H9 (cell line): ENCODE results near the gene AGXT. TPM values are rescaled to one million over a fixed set of nuclear protein-coding genes. Genes with fewer than 3 reads are reported as not detected.

Source experiments
- DNase-seq: peaks from one replicate; pipeline ENCODE4 v3.0.0-alpha.2; 2017
- H2AFZ ChIP-seq: one replicate; pipeline ENCODE4 v1.6.1; 2013; ENCODE audit warnings: mild to moderate bottlenecking, low read length, control low read depth, moderate library complexity
- H2AK5ac ChIP-seq: 2 replicates; pipeline ENCODE4 v1.6.1; 2013; ENCODE audit warnings: low read length, control low read depth, mixed read lengths; ENCODE audit not compliant: insufficient read length
- H2BK120ac ChIP-seq: one replicate; pipeline ENCODE4 v1.6.1; 2013; ENCODE audit warnings: low read depth, mild to moderate bottlenecking, low read length, control low read depth, inconsistent platforms; ENCODE audit not compliant: poor library complexity, severe bottlenecking
- H2BK12ac ChIP-seq: 2 replicates; pipeline ENCODE4 v1.6.1; 2013; ENCODE audit warnings: low read length, control low read depth, mixed read lengths, low read depth; ENCODE audit not compliant: insufficient read length
- H2BK15ac ChIP-seq: 2 replicates; pipeline ENCODE4 v1.6.1; 2013; ENCODE audit warnings: low read depth, low read length, control low read depth
- H2BK20ac ChIP-seq: one replicate; pipeline ENCODE4 v1.6.1; 2013; ENCODE audit warnings: low read depth, mild to moderate bottlenecking, low read length, control low read depth, inconsistent platforms; ENCODE audit not compliant: poor library complexity, severe bottlenecking
- H2BK5ac ChIP-seq: 2 replicates; pipeline ENCODE4 v1.6.1; 2013; ENCODE audit warnings: low read length, control low read depth, mixed read lengths; ENCODE audit not compliant: insufficient read length
- H3K14ac ChIP-seq: 2 replicates; pipeline ENCODE4 v1.6.1; 2013; ENCODE audit warnings: low read length, control low read depth; ENCODE audit not compliant: insufficient read depth
- H3K18ac ChIP-seq: 2 replicates; pipeline ENCODE4 v1.6.1; 2013; ENCODE audit warnings: low read depth, mild to moderate bottlenecking, mixed read lengths, low read length, control low read depth; ENCODE audit not compliant: insufficient read length
- H3K23ac ChIP-seq: 2 replicates; pipeline ENCODE4 v1.6.1; 2013; ENCODE audit warnings: low read length, control low read depth, mixed read lengths, low read depth; ENCODE audit not compliant: insufficient read length
- H3K23me2 ChIP-seq: 2 replicates; pipeline ENCODE4 v1.6.1; 2013; ENCODE audit warnings: low read depth, mild to moderate bottlenecking, mixed read lengths, low read length, control low read depth; ENCODE audit not compliant: insufficient read length, poor library complexity, severe bottlenecking
- H3K27ac ChIP-seq: 2 replicates; pipeline ENCODE4 v1.5.1; 2013; ENCODE audit warnings: low read length, control low read depth, mixed read lengths, low read depth; ENCODE audit not compliant: insufficient read length
- H3K27me3 ChIP-seq: 2 replicates; pipeline ENCODE4 v1.6.1; 2013; ENCODE audit warnings: low read length, control low read depth, inconsistent platforms; ENCODE audit not compliant: insufficient read depth
- H3K4ac ChIP-seq: 2 replicates; pipeline ENCODE4 v1.6.1; 2013; ENCODE audit warnings: low read depth, mild to moderate bottlenecking, control low read depth, inconsistent platforms, low read length, moderate library complexity
- H3K4me1 ChIP-seq: 2 replicates; pipeline ENCODE4 v1.6.1; 2013; ENCODE audit warnings: low read length, control low read depth, inconsistent platforms; ENCODE audit not compliant: insufficient read depth
- H3K4me2 ChIP-seq: 2 replicates; pipeline ENCODE4 v1.6.1; 2013; ENCODE audit warnings: low read length, control low read depth, mixed read lengths; ENCODE audit not compliant: insufficient read length, insufficient read depth
- H3K56ac ChIP-seq: 2 replicates; pipeline ENCODE4 v1.6.1; 2013; ENCODE audit warnings: low read depth, mild to moderate bottlenecking, mixed read lengths, low read length, control low read depth; ENCODE audit not compliant: insufficient read length
- H3K79me1 ChIP-seq: 2 replicates; pipeline ENCODE4 v1.6.1; 2013; ENCODE audit warnings: low read depth, mild to moderate bottlenecking, moderate library complexity, low read length, control low read depth, inconsistent platforms; ENCODE audit not compliant: insufficient read depth, poor library complexity, severe bottlenecking
- H3K79me2 ChIP-seq: 2 replicates; pipeline ENCODE4 v1.6.1; 2013; ENCODE audit warnings: low read length, control low read depth, inconsistent platforms; ENCODE audit not compliant: insufficient read depth
- H3K9ac ChIP-seq: 2 replicates; pipeline ENCODE4 v1.6.1; 2013; ENCODE audit warnings: low read length, control low read depth, mixed read lengths; ENCODE audit not compliant: insufficient read length; ENCODE audit errors: extremely low read depth
- H3K9me3 ChIP-seq: one replicate; pipeline ENCODE4 v1.6.1; 2013; ENCODE audit warnings: low read depth, low read length, inconsistent platforms; ENCODE audit not compliant: control insufficient read depth
- H3T11ph ChIP-seq: one replicate; pipeline ENCODE4 v1.6.1; 2013; ENCODE audit warnings: mild to moderate bottlenecking, low read length, control low read depth, inconsistent platforms
- H4K20me1 ChIP-seq: one replicate; pipeline ENCODE4 v1.6.1; 2013; ENCODE audit not compliant: control insufficient read depth, insufficient read length, insufficient read depth
- H4K5ac ChIP-seq: 2 replicates; pipeline ENCODE4 v1.6.1; 2013; ENCODE audit warnings: low read depth, mild to moderate bottlenecking, mixed read lengths, low read length, control low read depth; ENCODE audit not compliant: insufficient read length
- H4K8ac ChIP-seq: replicated peaks from 2 replicates; pipeline ENCODE4 v1.6.1; 2013; ENCODE audit warnings: low read length, control low read depth, mixed read lengths, low read depth; ENCODE audit not compliant: insufficient read length
- H4K91ac ChIP-seq: 2 replicates; pipeline ENCODE4 v1.6.1; 2013; ENCODE audit warnings: low read depth, mild to moderate bottlenecking, moderate library complexity, mixed read lengths, low read length, control low read depth; ENCODE audit not compliant: insufficient read length
- H3K27ac Mint-ChIP-seq, 3 experiments: 2 replicates in 2 of 3; 3 replicates in 1 of 3; pipeline ENCODE4 v1.8.0; 2020 to 2021; ENCODE audit warnings: mixed read lengths in 3 of 3, mild to moderate bottlenecking in 1 of 3, moderate library complexity in 1 of 3
- H3K27me3 Mint-ChIP-seq: 2 replicates; pipeline ENCODE4 v1.8.0; 2021; ENCODE audit warnings: low read depth, mild to moderate bottlenecking, moderate library complexity, mixed read lengths
- H3K36me3 Mint-ChIP-seq, 3 experiments: 2 replicates in 2 of 3; 3 replicates in 1 of 3; pipeline ENCODE4 v1.8.0; 2020 to 2021; ENCODE audit warnings: low read depth in 3 of 3, mixed read lengths in 3 of 3; ENCODE audit not compliant: insufficient read depth in 1 of 3
- H3K4me1 Mint-ChIP-seq, 2 experiments: 2 replicates each; pipeline ENCODE4 v1.8.0; 2020; ENCODE audit warnings: mixed read lengths in 2 of 2
- H3K4me3 Mint-ChIP-seq, 2 experiments: 2 replicates in 1 of 2; 3 replicates in 1 of 2; pipeline ENCODE4 v1.8.0; 2020 to 2021; ENCODE audit warnings: mild to moderate bottlenecking in 2 of 2, mixed read lengths in 2 of 2, moderate library complexity in 1 of 2
- H3K9me3 Mint-ChIP-seq, 2 experiments: 2 replicates in 1 of 2; 3 replicates in 1 of 2; pipeline ENCODE4 v1.8.0; 2020; ENCODE audit warnings: mild to moderate bottlenecking in 2 of 2, mixed read lengths in 2 of 2, moderate library complexity in 1 of 2
- WGBS: extraction: QIAGEN DNeasy Blood & Tissue Kit; methylation state at CpG from one replicate; pipeline ENCODE4 v1.1.7; 2013; ENCODE audit warnings: missing lambda C conversion rate, low lambda C conversion rate, mixed read lengths; ENCODE audit not compliant: insufficient read length; ENCODE audit errors: extremely low coverage; 5-methylcytosine and 5-hydroxymethylcytosine counted together
- total RNA-seq: library from RNA; stranded (reverse); gene quantifications from 2 replicates; pipeline ENCODE4 v1.2.1, GENCODE V29; 2021
- TF ChIP-seq, protein P1 (sequence below): fragments of 200-600 bp; sonication (generic); conservative IDR thresholded peaks from 3 replicates; pipeline ENCODE4 v1.8.0; 2021; ENCODE audit warnings: antibody characterized with exemption, mild to moderate bottlenecking

Gene AGXT
- total RNA-seq, 1 experiment from 2014 or later = not detected

DNA sequence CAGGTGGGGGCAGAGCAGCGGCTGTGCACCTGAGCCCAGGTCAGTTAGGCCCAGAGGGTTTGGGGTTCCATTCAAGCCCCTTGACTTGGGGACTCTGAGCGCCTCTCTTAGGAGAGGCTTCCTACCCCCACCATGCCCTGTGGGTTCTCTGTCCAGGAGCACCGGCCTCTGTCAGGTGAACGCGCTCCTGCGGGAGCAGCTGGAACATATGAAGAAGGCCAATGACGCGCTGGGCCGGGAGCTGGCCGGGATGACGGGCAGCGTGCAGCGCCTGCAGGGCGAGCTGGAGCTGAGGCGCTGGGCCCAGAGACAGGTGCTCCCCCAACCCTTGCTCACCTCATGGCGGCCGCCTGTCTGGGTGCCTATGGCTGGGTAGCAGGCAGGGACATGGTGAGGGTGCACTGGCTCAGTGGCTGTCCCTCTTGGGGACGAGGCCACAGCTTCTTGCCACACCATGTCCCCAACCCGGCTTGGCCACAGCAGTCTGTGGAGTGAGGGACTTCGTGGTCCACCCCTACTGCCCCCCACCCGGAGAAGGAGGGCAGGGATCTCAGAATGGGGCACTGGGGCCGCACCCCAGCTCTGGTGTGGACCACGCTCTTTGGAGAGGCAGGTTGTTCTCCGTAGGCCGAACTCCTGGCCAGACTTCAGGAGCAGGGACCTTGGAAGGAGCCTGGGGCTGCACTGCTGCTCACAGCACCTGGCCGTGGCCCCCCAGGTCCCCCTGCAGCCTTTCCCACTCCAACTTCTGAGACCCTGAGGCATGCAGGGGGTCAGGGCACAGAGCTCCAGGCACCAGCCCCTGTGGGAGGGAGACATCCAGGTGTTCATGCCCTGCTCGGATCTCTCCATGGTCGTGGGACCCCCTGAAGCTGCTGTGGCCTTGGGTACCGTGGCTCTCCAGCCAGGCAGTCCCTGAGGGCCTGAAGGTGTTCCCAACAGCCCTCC lies 57.2 kb downstream of the AGXT start:
- H3K36me3 Mint-ChIP-seq = no peaks in the 10 kb centered on the region
- Histone ChIP-seq H2BK120ac (no peak overlapping the region), H2AFZ (no peak overlapping the region), H2BK12ac (no peak overlapping the region), H3K27ac (no peak overlapping the region), H3K4ac (no peak overlapping the region), H3K18ac (no peak overlapping the region), H3K27me3 (no peaks in the 10 kb centered on the region), H3K9ac (no peak overlapping the region), H4K5ac (no peak overlapping the region), H3K56ac (no peak overlapping the region), H3K4me2 (no peak overlapping the region), H2BK20ac (no peak overlapping the region), H3K79me1 (no peaks in the 10 kb centered on the region), H4K8ac (no peak overlapping the region), H3K79me2 (no peaks in the 10 kb centered on the region), H3K4me1 (no peaks in the 10 kb centered on the region), H3K14ac (no peak overlapping the region; the same call in 1 of the 2 replicates), H2BK15ac (no peak overlapping the region), H2BK5ac (no peak overlapping the region), H2AK5ac (no peak overlapping the region), H3K9me3 (no peaks in the 10 kb centered on the region), H4K91ac (no peak overlapping the region), H3K23ac (no peak overlapping the region), H3T11ph (no peak overlapping the region), H4K20me1 (no peaks in the 10 kb centered on the region), H3K23me2 (no peaks in the 10 kb centered on the region)
- H3K27ac Mint-ChIP-seq = no peak overlapping the region
- no peaks in the 10 kb centered on the region; the same call in 1 of the 2 replicates for H3K27me3 Mint-ChIP-seq
- no peaks in the 10 kb centered on the region for H3K9me3 Mint-ChIP-seq
- H3K4me1 Mint-ChIP-seq = no peaks in the 10 kb centered on the region; a peak in 1 of 4 replicates
- no CpG with 5 or more reads among the region's 29 CpGs for WGBS
- H3K4me3 Mint-ChIP-seq = no peak overlapping the region
- TF ChIP-seq, protein P1, sequence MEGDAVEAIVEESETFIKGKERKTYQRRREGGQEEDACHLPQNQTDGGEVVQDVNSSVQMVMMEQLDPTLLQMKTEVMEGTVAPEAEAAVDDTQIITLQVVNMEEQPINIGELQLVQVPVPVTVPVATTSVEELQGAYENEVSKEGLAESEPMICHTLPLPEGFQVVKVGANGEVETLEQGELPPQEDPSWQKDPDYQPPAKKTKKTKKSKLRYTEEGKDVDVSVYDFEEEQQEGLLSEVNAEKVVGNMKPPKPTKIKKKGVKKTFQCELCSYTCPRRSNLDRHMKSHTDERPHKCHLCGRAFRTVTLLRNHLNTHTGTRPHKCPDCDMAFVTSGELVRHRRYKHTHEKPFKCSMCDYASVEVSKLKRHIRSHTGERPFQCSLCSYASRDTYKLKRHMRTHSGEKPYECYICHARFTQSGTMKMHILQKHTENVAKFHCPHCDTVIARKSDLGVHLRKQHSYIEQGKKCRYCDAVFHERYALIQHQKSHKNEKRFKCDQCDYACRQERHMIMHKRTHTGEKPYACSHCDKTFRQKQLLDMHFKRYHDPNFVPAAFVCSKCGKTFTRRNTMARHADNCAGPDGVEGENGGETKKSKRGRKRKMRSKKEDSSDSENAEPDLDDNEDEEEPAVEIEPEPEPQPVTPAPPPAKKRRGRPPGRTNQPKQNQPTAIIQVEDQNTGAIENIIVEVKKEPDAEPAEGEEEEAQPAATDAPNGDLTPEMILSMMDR = no peak
- DNase-seq = peak; percentile 35
